ENCODE measurements around the gene CWC27.
A peak's percentile ranks its signal among the peaks of the same experiment; 100 is the strongest.

The CWC27 gene

DNA sequence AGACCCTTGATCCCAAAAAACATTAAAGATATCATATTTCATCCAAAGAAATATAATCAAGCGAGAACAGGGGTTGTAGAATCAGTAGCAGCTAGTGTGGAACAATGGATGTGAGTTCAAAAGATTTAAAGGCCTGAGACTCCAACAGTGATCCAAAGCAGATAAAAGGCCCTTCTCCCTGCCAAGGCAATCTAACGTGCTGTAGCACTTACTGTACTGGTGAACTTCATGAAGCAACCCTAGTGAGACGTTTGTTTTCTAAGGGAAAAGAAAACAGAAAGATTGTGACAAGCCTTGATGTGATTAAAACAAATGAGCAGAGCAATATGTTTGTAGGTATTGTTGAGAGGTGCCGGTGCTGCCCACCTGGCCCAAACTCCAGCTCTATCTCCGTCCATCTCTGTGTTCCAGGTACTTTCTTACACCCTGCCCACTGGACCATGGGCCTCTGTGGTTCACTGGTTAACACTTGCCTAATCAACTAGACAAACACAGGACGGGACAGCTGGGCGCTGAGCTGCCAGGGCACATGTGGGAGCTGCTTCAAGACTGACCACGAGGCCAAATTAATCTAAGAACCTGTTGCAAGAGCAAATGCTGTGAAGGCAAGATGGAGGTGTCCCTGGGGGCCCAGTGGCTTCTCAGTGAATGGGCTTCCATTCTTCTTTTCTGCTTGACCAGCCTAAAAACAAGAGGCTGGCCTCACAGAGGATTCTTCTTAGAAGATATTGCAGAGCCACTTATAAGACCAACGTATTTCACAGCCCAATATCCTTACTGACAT is 265.5 kb downstream of the CWC27 start:
- Histone ChIP-seq H3K27me3 (ENCODE audit: insufficient read depth, poor library complexity, severe bottlenecking) (no peaks in the 10 kb centered on the region), H3K36me3 (ENCODE audit: low read depth) (no peaks in the 10 kb centered on the region), H3K4me1 (ENCODE audit: insufficient read depth, poor library complexity, severe bottlenecking) (peaks cover 14% of the 10 kb centered on the region), H3K4me3 (ENCODE audit: severe bottlenecking) (no peak overlapping the region), H3K9me3 (ENCODE audit: severe bottlenecking) (no peaks in the 10 kb centered on the region), H3K27ac (ENCODE audit: poor library complexity, severe bottlenecking) (peak overlapping the region; percentile 79)
- ATAC-seq (ENCODE audit: low read depth) (no peak), DNase-seq (ENCODE audit: low spot score) (no peak)
- TF ChIP-seq, protein P1, sequence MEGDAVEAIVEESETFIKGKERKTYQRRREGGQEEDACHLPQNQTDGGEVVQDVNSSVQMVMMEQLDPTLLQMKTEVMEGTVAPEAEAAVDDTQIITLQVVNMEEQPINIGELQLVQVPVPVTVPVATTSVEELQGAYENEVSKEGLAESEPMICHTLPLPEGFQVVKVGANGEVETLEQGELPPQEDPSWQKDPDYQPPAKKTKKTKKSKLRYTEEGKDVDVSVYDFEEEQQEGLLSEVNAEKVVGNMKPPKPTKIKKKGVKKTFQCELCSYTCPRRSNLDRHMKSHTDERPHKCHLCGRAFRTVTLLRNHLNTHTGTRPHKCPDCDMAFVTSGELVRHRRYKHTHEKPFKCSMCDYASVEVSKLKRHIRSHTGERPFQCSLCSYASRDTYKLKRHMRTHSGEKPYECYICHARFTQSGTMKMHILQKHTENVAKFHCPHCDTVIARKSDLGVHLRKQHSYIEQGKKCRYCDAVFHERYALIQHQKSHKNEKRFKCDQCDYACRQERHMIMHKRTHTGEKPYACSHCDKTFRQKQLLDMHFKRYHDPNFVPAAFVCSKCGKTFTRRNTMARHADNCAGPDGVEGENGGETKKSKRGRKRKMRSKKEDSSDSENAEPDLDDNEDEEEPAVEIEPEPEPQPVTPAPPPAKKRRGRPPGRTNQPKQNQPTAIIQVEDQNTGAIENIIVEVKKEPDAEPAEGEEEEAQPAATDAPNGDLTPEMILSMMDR (IDR thresholded peaks at IDR 0.05; ENCODE audit: poor library complexity, severe bottlenecking): no peak

DNA sequence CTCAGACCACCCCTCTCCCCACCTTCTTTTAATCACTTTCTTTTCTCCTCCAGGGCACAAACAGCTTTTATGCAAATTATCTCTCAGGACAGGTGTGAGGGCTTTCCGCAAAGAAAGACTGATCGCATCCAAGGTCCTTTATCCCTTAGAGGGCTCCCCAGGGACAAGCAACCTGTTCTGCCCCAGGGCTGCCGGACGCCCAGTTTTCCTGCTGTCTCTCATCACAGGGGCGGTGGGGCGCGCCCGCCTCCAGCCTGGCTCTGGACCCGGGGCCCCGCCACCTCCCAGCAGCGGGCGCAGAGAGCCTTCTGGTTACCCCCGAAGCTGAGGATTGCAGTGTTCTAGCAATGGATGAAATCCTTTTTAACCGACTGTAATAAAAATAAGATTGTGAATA is 266.1 kb downstream of the CWC27 start:
- H3K27ac ChIP-seq (ENCODE audit: poor library complexity, severe bottlenecking): peak overlapping the region; percentile 79
- DNase-seq (ENCODE audit: low spot score) (no peak), ATAC-seq (ENCODE audit: low read depth) (no peak)
- TF ChIP-seq, protein P1 (IDR thresholded peaks at IDR 0.05; ENCODE audit: poor library complexity, severe bottlenecking): no peak
- H3K9me3 ChIP-seq (ENCODE audit: severe bottlenecking): no peaks in the 10 kb centered on the region
- no peaks in the 10 kb centered on the region for H3K36me3 ChIP-seq (ENCODE audit: low read depth)
- H3K27me3 ChIP-seq (ENCODE audit: insufficient read depth, poor library complexity, severe bottlenecking): no peaks in the 10 kb centered on the region
- peaks cover 14% of the 10 kb centered on the region for H3K4me1 ChIP-seq (ENCODE audit: insufficient read depth, poor library complexity, severe bottlenecking)
- peak overlapping the region; percentile 43 for H3K4me3 ChIP-seq (ENCODE audit: severe bottlenecking)

DNA sequence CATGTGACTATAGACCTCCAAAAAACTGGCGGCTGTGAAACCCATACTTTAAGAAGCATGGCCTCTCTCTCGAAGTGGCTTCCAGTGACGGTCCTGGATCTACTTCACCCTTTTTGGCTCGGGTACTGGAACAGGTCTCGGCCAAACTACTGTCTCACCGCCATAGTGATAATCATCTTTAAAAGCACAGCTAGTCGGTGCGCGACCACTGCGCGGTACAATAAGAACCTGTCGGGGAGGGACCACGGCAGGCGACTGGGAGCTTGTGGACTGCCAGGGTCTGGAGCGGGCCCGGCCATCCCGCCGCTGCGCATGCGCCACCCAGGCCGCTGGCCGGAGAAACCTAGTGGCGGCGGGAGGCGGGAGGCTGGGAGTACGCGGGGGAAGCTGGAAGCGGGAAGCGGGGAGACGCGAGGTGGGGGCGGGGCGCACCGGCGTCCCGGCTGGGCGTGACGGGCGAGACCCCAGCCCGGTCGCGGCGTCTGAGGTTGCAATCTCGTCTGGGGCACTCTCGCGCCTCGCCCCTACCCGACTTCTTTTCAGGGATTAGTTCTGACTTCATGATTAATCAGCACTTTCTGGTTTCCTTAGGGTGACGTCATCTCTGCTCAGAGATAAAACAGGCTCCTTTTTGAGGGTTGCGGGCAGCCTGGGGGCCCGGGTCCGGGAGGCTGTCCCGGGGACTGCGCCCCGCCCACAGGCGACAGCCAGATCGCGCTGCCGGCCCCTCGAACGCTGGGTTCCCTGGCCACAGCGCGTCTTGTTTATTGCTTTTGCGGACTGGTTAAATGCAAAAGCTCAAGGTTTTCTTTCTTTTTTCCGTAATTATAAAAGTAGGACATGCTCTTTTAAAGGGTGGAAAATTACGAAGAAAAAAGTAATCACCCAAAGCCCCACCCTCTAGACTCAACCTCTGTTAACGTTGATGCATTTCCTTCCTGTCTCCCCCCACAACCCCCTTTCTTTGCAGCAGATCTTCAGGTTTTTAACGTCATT is 266.8 kb downstream of the CWC27 start:
- H3K4me3 ChIP-seq (ENCODE audit: severe bottlenecking): peak overlapping the region; percentile 43
- no peaks in the 10 kb centered on the region for H3K36me3 ChIP-seq (ENCODE audit: low read depth)
- peak overlapping the region; percentile 79 for H3K27ac ChIP-seq (ENCODE audit: poor library complexity, severe bottlenecking)
- H3K27me3 ChIP-seq (ENCODE audit: insufficient read depth, poor library complexity, severe bottlenecking): no peaks in the 10 kb centered on the region
- TF ChIP-seq, protein P1 (IDR thresholded peaks at IDR 0.05; ENCODE audit: poor library complexity, severe bottlenecking): no peak
- H3K4me1 ChIP-seq (ENCODE audit: insufficient read depth, poor library complexity, severe bottlenecking): peaks cover 14% of the 10 kb centered on the region
- DNase-seq (ENCODE audit: low spot score) (peak; percentile 87), ATAC-seq (ENCODE audit: low read depth) (peak; percentile 87)
- no peaks in the 10 kb centered on the region for H3K9me3 ChIP-seq (ENCODE audit: severe bottlenecking)

DNA sequence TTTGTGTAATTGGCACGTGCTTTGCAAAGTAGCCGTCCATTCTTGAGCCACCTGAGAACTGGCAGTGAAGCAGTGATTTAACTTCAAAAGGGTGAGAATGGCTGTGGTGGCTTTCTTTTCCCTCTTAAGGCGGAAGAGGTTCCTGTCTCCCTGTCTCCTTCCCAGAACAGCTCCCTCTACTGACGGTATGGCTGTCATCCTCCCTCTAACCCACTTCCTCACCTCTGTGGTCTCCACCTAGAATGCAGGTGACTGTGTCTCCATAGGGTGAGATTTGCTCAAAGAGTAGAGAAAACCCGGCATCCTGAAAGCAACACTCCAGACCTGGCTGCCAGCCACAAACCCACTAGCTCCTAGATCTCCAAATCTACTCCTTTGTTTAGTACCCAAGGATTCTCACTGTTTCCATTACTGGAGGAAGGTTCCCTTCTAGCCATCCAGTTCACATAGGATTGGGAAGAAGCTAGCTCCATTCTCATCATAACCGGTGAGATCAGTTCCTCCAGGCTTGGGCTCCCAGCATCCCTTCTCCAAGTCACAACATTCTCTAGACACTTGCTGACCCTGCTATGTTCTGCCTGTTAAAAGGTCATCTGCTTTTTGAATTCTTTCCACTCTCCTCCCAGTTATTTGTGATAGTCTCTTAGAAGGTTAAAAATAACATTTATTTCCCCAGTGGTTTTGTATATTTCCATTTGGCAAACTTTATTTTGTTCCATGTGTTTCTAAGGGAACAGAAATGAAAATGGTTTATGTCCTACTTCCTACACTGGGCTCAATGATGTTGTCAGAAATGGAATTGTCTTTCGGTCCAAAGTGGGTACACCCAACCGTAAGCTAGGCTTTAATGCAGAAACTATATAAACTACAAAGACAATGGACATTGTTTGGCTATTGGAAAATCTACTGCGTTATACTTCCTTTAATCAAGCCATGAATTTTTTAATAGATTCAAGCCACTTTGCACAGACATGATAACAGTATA is 269.4 kb downstream of the CWC27 start:
- TF ChIP-seq, protein P1 (IDR thresholded peaks at IDR 0.05; ENCODE audit: poor library complexity, severe bottlenecking): peak; percentile 18
- no peak for DNase-seq (ENCODE audit: low spot score)
- ATAC-seq (ENCODE audit: low read depth): no peak
- no peaks in the 10 kb centered on the region for H3K36me3 ChIP-seq (ENCODE audit: low read depth)
- H3K4me1 ChIP-seq (ENCODE audit: insufficient read depth, poor library complexity, severe bottlenecking): peaks cover 13% of the 10 kb centered on the region
- no peak overlapping the region for H3K4me3 ChIP-seq (ENCODE audit: severe bottlenecking)
- no peaks in the 10 kb centered on the region for H3K27me3 ChIP-seq (ENCODE audit: insufficient read depth, poor library complexity, severe bottlenecking)
- H3K27ac ChIP-seq (ENCODE audit: poor library complexity, severe bottlenecking): peak overlapping the region; percentile 79
- no peaks in the 10 kb centered on the region for H3K9me3 ChIP-seq (ENCODE audit: severe bottlenecking)
